Esophagus muscularis mucosa (tissue), 4 donors: ENCODE data around the gene SPTSSB. TPM values are rescaled to one million over a fixed set of nuclear protein-coding genes. Genes with fewer than 3 reads are reported as not detected.

ENCODE experiments used
- DNase-seq: peaks from one replicate; pipeline ENCODE4 v3.0.0-alpha.2; 2017; ENCODE audit errors: extremely low spot score
- H3K27ac ChIP-seq, 4 donors: fragments of 200-600 bp; sonication (generic); replicated peaks in 1 of 4; 1 replicate in 3 of 4; 2 replicates in 1 of 4; pipeline ENCODE4 v1.5.1; 2016 to 2019; ENCODE audit warnings: mild to moderate bottlenecking in 1 of 4
- H3K27me3 ChIP-seq, 4 donors: fragments of 200-600 bp; sonication (generic); one replicate each; pipeline versions ENCODE4 v1.5.1 to v1.6.0; 2016 to 2019
- H3K36me3 ChIP-seq, 4 donors: fragments of 200-600 bp; sonication (generic); one replicate each; pipeline ENCODE4 v1.5.1; 2016 to 2019
- H3K4me1 ChIP-seq, 4 donors: fragments of 200-600 bp; sonication (generic); one replicate each; pipeline ENCODE4 v1.5.1; 2016 to 2019
- H3K4me3 ChIP-seq, 4 donors: fragments of 200-600 bp; sonication (generic); 1 replicate in 2 of 4; 2 replicates in 2 of 4; pipeline ENCODE4 v1.5.1; 2016 to 2019; ENCODE audit warnings: mild to moderate bottlenecking in 4 of 4, moderate library complexity in 1 of 4
- H3K9me3 ChIP-seq, 4 donors: fragments of 200-600 bp; sonication (generic); 1 replicate in 3 of 4; 2 replicates in 1 of 4; pipeline ENCODE4 v1.5.1; 2016 to 2019
- EP300 ChIP-seq: sonication (generic); formaldehyde crosslinking; IDR thresholded peaks from one replicate; pipeline ENCODE4 v1.6.1; 2017; ENCODE audit warnings: antibody characterized with exemption
- POLR2A ChIP-seq: fragments of 450-650 bp; IDR thresholded peaks from one replicate; pipeline ENCODE4 v1.6.1; 2017; ENCODE audit warnings: antibody characterized with exemption, moderate library complexity, mild to moderate bottlenecking, low read depth
- POLR2AphosphoS5 ChIP-seq, 2 donors: sonication (generic); formaldehyde crosslinking; IDR thresholded peaks; one replicate each; pipeline ENCODE4 v1.6.1; 2017; ENCODE audit warnings: antibody characterized with exemption in 2 of 2
- WGBS: methylation state at CpG from one replicate; pipeline ENCODE4 v1.1.5; 2018; 5-methylcytosine and 5-hydroxymethylcytosine counted together
- intact Hi-C: fragments of 100-400 bp; cut with DNase I; formaldehyde crosslinking; loops from one replicate; pipeline ENCODE4 v1.15.1; 2023
- total RNA-seq, 4 donors: library from RNA; depleted of rRNA; stranded (reverse); fragments of >200 nt; gene quantifications; one replicate each; pipeline versions ENCODE4 v1.1.0 to v1.2.1, GENCODE V29; 2016
- TF ChIP-seq, protein P1 (sequence below), 3 experiments: fragments of 200-600 bp in 2 of 3; fragments of 450-650 bp in 1 of 3; sonication (generic) in 2 of 3; IDR thresholded peaks; one replicate each; pipeline ENCODE4 v1.5.1; 2017 to 2019; ENCODE audit warnings: antibody characterized with exemption in 3 of 3, mild to moderate bottlenecking in 2 of 3, moderate library complexity in 1 of 3

Gene SPTSSB
- total RNA-seq, 4 donors from 2014 or later = 0.13 TPM; not detected in 3

- peaks cover 0 to 9% (median 4%) of the 10 kb centered on the region in 4 donors for H3K9me3 ChIP-seq
- no peak overlapping the region for H3K4me3 ChIP-seq
- H3K27ac ChIP-seq = no peak overlapping the region
- no peaks in the 10 kb centered on the region for H3K27me3 ChIP-seq
- no peaks in the 10 kb centered on the region for H3K4me1 ChIP-seq
- intact Hi-C loops = no loop called here
- no peaks in the 10 kb centered on the region for H3K36me3 ChIP-seq
- TF ChIP-seq EP300 (no peak), POLR2A (no peak), POLR2AphosphoS5 (IDR thresholded peaks at IDR 0.05) (no peak)
- TF ChIP-seq, protein P1, sequence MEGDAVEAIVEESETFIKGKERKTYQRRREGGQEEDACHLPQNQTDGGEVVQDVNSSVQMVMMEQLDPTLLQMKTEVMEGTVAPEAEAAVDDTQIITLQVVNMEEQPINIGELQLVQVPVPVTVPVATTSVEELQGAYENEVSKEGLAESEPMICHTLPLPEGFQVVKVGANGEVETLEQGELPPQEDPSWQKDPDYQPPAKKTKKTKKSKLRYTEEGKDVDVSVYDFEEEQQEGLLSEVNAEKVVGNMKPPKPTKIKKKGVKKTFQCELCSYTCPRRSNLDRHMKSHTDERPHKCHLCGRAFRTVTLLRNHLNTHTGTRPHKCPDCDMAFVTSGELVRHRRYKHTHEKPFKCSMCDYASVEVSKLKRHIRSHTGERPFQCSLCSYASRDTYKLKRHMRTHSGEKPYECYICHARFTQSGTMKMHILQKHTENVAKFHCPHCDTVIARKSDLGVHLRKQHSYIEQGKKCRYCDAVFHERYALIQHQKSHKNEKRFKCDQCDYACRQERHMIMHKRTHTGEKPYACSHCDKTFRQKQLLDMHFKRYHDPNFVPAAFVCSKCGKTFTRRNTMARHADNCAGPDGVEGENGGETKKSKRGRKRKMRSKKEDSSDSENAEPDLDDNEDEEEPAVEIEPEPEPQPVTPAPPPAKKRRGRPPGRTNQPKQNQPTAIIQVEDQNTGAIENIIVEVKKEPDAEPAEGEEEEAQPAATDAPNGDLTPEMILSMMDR (IDR thresholded peaks at IDR 0.05) = no peak
- WGBS = 90% methylated on average over 2 of the region's 2 CpGs
- no peak for DNase-seq
Observed at GRCh38 chr3:161325059-161325458, 46.3 kb downstream of the SPTSSB start.

GRCh38 chr3:161323926-161324621 lies 47.2 kb downstream of the SPTSSB start:
- H3K27me3 ChIP-seq = no peaks in the 10 kb centered on the region
- intact Hi-C loops = no loop called here
- no peak overlapping the region for H3K4me3 ChIP-seq
- peaks cover 0 to 19% (median 4%) of the 10 kb centered on the region in 4 donors for H3K9me3 ChIP-seq
- no peaks in the 10 kb centered on the region for H3K36me3 ChIP-seq
- H3K27ac ChIP-seq = no peak overlapping the region
- no peak for DNase-seq
- TF ChIP-seq POLR2A (no peak), POLR2AphosphoS5 (IDR thresholded peaks at IDR 0.05) (no peak), EP300 (no peak)
- TF ChIP-seq, protein P1 (IDR thresholded peaks at IDR 0.05) = no peak
- H3K4me1 ChIP-seq = no peaks in the 10 kb centered on the region

GRCh38 chr3:161322781-161323568 lies 48.3 kb downstream of the SPTSSB start:
- H3K36me3 ChIP-seq = no peaks in the 10 kb centered on the region
- TF ChIP-seq, protein P1 (IDR thresholded peaks at IDR 0.05) = no peak
- TF ChIP-seq EP300 (no peak), POLR2AphosphoS5 (IDR thresholded peaks at IDR 0.05) (no peak), POLR2A (no peak)
- no peak overlapping the region for H3K4me3 ChIP-seq
- no peaks in the 10 kb centered on the region for H3K4me1 ChIP-seq
- WGBS = 82% methylated on average over 2 of the region's 2 CpGs
- H3K27me3 ChIP-seq = no peaks in the 10 kb centered on the region
- peaks cover 0 to 20% (median 4%) of the 10 kb centered on the region in 4 donors for H3K9me3 ChIP-seq
- no peak overlapping the region for H3K27ac ChIP-seq
- intact Hi-C loops = no loop called here
- no peak for DNase-seq

GRCh38 chr3:161320837-161321236 lies 50.5 kb downstream of the SPTSSB start:
- Histone ChIP-seq H3K4me3 (no peak overlapping the region), H3K27ac (no peak overlapping the region), H3K36me3 (no peaks in the 10 kb centered on the region), H3K4me1 (no peaks in the 10 kb centered on the region), H3K9me3 (peaks cover 0 to 20% (median 4%) of the 10 kb centered on the region in 4 donors), H3K27me3 (no peaks in the 10 kb centered on the region)
- TF ChIP-seq POLR2A = no peak
- no peak for TF ChIP-seq POLR2AphosphoS5 (IDR thresholded peaks at IDR 0.05)
- no peak for TF ChIP-seq EP300
- TF ChIP-seq, protein P1 (IDR thresholded peaks at IDR 0.05) = no peak
- intact Hi-C loops = no loop called here
- 90% methylated on average over 1 of the region's 1 CpG for WGBS
- DNase-seq = no peak
